Measurements from ENCODE around the gene GADD45G.
A peak's percentile ranks its signal among the peaks of the same experiment; 100 is the strongest.

Gene GADD45G

DNA sequence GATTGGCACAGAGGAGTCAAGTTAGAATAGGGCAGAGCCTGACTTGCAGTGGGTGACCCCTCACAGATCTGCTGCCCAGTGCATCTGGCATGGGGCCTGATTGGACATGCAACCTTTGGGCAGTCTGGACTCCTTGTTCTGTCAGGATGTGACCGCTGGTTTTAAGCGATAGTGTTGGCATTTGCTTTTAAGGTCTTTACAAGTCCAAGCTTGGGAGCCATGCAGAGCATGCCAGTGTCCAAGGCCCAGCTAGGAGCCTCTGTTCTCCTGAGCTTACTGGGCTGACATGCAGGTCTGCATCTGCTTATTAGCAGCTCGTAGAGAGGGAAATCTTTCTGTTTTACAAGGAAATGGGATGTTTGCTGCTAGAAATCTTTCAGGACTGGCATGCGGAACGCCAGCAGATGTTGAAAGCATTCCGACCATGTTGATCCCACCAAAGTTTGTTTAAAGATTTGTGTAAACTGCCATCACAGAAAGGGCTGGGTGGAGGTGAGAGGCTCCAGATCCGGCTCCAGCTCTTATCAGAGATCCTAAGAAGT, 27.5 kb downstream of the GADD45G start:
- DNase-seq, result no peak

- DNase-seq, result no peak
Observed at GRCh38 chr9:89632736-89633135, 27.9 kb downstream of the GADD45G start.

DNA sequence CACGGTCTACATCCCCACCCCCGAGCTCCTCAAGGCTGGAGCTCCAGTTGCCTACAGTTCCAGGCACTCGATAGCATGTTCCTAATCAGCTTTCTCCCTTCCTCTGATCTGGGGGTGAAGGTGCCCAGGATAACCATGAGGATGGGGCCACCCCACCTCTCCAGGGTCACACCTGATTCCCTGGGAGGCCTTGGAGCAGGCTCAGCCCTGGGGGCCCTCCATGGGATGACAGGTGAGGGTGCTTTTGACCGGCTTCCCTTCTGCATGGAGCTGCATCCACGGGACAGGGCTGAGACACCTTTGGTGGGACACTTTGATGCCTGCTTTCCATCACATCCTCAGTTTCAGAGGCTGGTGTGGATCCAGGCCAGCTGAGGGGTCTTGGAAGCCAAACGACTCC, 28.6 kb downstream of the GADD45G start:
- no peak for DNase-seq

DNA sequence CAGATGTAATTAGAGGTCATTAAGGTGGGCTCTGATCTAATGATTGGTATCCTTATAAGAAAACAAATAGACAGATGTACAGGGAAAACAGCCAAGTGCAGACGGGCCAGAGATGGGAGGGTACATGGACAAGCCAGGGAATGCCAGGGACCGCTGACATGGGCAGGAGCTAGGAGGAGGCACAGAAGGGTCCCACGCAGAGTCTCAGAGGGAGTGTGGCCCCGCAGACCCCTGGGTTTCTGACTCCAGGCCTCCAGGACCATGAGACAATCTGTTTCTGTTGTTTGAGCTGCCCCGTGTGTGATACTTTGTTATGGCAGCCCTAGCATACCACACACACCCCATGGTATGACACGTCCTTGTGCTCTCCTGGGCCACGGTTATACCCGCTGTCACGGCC, 29.1 kb downstream of the GADD45G start:
- no peak for DNase-seq

DNA sequence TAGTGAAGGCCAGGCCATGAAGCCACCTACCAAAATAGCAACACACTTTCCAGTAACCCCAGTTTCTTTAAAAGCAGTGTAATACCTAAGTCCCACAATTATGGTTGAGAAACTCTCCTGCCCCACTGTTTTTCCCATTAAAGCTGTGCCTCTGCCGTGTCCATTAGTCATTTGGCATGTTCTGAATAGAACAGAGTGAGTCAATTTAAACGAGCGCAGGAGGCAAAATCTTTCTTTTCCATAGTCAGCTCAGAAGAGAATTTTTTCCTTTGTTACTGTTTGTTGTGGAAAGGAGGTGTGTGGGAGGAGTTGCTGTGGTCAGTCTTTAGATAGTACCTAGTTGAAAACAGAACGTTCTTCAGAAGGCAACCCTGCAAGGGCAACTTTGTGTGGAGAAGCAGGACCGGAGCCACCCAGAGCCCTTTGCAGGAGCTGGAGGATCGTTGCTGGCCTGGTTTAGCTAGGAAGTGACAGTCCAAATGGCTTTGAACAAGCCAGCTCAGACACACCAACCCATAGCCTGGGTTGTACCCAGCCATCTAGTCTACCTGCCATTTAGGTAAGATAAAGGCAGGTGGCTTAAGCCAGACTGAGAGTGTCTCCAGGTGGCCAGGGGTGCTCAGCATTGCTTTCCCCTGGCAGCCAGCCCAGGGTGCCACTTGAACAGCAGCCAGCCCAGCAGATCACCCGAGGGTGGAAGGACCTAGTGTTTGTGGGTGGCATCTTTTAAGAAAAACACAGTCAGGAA, 30.4 kb downstream of the GADD45G start:
- DNase-seq, result peak; percentile 90

- peak; percentile 72 for DNase-seq
Observed at GRCh38 chr9:89635816-89636215, 31.0 kb downstream of the GADD45G start.

DNA sequence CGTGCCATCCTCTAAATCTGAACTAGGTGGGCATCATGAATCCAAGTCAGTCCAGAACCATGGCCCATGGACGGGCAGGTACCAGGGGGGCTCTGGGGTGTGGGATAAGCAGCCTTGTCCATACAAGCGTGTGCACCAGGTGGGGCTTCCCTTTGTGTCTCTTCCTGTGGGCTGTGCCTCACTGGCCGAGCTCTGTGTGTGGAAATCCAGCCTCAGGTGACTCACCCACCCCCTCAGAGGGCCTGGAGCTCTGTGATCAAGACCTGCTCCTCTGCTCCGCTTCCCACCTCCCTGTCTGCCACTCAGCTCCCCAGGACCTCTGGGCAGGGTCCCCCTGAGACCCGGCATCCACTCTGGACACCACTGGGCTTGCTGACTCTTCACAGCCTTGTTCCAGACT, 33.0 kb downstream of the GADD45G start:
- DNase-seq, result no peak

DNA sequence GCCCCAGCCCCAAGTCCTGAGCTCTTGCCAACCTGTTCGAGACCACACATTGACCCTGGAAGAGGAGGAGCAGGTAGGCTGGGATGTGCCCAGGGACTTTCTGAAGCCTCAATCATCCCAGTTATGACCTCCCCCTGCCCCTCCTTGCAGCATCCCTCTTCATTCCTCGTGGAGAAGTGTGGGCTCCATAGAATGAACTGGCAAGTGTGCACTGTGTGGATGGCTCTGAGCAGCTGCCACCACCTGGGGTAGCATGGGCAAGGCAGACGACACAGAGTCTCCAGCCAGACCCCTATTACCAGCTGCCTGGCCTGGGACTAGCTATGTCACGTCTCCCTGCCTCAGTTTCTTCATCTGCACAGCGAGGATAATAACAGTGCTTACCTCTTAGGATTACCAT, 33.5 kb downstream of the GADD45G start:
- no peak for DNase-seq

DNA sequence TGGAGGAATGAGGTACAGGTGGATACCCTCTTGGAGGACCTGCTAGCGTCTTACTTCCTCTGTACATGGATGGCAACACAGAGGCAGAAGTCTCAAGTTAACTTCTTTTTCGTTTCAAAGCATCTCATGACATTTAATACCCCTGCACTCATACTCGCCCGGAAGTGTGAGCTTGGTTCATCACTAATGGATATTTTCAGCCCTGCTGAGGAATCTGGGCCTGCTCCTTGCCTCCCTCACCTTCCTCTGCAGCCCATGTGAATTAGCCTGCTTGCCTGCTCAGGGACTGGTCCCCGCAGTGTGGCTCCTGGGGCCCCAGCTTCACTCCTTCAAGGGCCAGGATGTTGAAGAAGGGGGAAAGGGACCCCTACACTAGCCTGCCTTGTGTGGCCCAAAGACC, 34.1 kb downstream of the GADD45G start:
- no peak for DNase-seq

DNA sequence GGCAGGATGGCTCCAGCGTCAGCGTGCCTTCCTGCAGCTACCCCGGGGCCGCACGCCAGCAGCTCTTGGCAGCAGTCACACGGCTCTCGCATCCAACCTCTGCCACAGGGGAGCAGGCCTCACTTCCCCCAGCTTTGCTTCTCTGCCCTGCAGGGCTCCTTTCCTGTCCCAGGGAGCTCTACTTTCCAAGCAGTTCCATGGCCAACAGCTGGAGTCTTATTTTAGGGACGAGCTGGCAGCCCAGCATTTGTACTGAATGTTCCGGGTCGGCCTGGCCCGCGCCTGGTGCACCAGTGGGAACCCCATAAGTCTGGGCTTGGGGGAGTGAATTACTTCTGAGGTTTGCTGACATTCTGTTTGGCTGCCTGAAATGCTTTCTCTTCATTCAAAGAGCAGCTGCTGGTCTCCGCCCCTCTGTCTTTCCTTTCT, 34.6 kb downstream of the GADD45G start:
- DNase-seq, result no peak

DNA sequence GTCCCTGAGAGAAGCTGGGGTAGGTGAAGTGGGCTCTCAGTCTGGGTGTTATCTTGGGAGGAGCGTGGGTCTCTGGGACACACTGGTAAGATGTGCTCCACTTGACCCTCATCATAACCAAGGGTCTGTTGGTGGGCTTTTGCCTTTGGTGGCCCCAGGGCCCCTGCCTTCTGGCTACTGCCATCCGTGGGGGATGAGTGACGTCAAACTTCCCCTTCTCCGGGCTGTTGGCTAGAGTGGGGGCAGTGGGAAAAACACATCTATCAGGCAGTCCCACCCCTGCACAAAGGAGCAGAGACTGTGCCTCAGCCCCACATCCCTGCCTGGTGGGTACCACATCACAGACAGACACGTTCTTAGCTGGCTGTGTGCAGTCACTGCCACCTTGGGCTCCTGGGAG, 35.1 kb downstream of the GADD45G start:
- no peak for DNase-seq

GRCh38 chr9:89640361-89640760, 35.5 kb downstream of the GADD45G start:
- no peak for DNase-seq

DNA sequence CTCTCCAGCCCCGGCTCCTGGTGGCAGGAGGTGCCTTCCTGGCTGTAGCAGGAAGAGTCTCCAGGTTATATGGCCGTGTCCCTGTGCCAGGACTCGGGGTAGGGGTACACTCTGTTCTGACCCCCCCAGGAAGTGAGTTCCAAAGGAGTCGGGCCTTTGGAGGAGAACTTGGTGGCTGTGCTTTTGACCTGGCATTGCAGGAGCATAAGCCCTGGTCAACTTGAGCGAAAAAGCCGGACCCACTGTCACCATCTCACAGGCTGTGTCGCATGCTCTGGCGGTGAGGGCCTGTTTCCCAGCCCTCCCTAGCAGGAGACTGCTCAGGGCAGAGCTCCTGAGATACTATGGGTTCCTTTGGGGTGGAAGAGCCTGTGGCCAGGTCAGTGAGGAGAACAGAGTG, 36.0 kb downstream of the GADD45G start:
- no peak for DNase-seq

DNA sequence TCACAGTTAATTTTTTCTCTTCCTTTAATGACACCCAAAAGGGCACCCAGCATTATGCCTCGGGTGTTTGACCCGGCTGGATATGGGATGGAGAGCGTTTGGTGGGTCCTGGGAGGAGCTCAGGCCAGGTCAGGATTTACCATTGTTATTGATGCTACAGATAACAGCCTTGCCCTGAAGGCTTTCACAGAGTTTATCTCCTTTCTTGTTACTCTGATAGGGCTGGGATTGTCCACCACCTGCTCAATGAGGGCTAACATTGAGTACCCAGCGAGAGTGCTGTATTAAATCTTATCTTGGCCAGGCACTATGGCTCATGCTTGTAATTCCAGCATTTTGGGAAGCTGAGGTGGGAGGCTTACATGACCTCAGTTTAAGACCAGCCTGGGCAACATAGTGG, 37.2 kb downstream of the GADD45G start:
- DNase-seq, result no peak

DNA sequence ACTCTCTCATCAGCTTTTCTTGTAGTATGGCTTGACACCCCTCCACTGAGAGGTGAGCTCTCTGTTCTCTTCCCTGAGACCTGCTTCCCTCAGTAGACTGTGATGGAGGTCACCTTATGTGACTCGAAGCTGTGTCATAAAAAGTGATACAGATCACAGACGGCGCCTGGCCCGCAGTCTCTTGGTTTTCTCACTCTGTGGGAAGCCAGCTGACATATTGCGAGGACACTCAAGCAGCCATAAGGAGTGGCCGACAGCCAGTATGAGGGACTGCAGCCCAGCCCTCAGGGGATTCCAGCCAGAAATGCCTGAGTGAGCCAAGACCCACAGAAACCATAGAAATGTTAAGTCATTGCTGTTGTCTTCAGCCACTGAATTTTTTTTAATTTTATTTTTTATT, 38.0 kb downstream of the GADD45G start:
- no peak for DNase-seq

DNA sequence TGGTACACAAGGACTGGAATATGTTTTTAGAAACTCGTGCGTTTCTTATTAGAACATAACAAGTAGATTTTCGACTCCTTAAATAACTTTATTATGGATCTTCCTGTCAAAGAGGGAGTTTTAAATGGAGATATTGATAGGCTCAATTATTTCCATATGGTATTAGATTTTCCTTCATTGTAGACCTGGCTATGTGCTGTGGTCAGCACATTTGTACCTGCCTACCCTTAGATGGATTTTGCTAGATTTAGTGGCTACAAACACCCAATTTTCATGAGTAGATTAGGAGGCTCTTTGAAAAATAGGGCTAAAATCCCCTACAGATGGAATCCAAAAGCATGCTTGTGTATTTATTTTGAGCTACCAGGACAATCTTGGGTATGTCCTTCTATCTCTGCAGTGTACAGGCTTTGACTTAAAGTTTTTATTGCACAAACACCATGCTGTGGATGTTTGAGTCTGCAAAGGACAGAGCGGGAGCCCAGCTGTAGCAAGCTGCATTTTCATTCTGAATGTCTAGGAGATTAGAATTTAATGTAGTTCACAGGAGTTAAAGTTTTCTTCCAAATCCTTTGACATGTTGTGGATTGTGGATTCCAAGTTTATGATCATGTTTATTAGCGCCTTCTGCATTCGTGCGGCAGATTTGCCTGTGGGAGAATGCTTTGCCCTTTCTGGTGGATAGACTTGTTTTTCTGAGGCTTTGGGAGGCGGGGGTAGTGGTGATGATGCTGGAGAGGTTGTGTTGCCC, 41.6 kb downstream of the GADD45G start:
- no peak for DNase-seq

DNA sequence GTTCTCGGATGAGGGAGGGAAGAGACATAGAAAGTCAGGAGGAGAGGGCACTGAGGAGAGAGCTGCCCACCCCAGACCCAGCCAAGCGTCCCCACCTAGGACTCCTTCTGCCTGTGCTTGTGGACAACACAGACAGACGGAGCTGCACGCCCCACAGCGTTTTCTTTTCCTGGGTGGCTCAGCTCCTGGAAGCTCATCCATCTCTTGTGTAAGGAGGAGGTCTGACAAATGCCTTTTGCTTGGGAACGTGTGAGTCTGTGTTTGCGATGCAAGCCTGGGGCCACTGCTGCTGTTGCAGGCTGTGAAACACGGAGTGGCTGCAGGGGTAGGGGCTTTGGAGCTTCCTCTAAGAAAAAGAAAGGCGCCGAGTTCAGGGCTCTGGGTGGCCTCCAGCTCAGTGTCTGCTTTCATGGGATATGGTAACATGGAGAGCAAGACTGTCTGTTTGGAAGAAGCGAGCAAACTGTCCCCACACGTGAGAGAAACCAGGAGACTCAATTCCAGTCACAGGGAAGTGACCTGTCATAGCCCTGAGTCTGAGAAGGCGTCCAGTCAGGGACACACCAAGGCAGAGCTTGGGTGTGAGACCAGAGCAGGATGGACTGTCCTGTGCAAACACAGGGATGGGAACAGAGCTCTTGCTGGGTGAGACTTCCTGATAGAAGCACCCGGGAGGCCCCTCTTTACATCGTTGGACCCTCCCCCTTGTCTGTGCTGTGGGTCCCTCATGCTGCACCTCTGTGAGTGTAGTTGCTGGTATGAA, 42.7 kb downstream of the GADD45G start:
- DNase-seq, result no peak

DNA sequence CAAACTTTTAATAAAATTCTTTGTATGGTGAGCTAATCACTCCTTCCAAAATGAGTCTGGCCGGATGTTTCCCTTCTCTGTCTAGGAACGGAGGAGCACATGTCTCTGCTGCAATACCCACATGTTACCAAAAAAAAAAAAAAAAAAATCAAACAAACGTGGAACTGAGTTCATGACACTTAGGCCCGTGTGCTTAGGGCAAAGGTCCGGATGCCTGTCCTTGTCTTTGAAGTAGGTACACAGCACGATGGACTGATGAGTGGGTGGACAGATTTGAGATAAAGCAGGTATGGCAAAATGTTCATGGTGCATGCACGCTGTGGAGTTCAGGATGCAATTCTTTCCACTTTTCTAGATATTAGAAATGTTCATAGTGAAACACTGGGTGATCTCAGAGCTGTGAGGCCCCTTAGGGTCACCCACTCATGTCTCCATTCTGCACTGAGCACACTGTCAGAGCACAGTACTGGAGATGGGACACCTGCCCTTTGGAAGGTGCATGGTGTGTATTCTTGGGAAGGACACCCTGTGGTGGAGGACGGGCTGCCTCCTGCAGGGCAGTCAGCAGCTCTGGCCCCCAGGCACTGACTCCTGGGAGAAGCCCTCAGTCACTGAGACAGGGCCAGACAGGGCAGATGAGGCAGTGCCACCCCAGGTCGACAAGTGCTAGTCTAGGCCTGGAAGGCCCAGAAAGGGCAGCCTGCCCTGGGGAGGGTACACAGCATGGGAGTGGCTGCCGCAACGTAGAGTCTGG, 43.6 kb downstream of the GADD45G start:
- peak; percentile 37 for DNase-seq

- DNase-seq, result no peak
Observed at GRCh38 chr9:89649039-89649691, 44.4 kb downstream of the GADD45G start.

GRCh38 chr9:89654025-89654662, 49.3 kb downstream of the GADD45G start:
- DNase-seq, result no peak
